HG03108 (cell line): ENCODE measurements around the gene GRIK4.

Experiments used
- ATAC-seq: cut with Tn5 transposase; IDR thresholded peaks from one replicate; pipeline ENCODE4 v1.9.1; 2021; ENCODE audit warnings: moderate library complexity; ENCODE audit not compliant: unreplicated experiment

GRIK4 gene

GRCh38 chr11:120659076-120659475 lies 147.5 kb downstream of the GRIK4 start:
- ATAC-seq, result no peak

GRCh38 chr11:120660024-120660565 lies 148.5 kb downstream of the GRIK4 start:
- ATAC-seq, result no peak

DNA sequence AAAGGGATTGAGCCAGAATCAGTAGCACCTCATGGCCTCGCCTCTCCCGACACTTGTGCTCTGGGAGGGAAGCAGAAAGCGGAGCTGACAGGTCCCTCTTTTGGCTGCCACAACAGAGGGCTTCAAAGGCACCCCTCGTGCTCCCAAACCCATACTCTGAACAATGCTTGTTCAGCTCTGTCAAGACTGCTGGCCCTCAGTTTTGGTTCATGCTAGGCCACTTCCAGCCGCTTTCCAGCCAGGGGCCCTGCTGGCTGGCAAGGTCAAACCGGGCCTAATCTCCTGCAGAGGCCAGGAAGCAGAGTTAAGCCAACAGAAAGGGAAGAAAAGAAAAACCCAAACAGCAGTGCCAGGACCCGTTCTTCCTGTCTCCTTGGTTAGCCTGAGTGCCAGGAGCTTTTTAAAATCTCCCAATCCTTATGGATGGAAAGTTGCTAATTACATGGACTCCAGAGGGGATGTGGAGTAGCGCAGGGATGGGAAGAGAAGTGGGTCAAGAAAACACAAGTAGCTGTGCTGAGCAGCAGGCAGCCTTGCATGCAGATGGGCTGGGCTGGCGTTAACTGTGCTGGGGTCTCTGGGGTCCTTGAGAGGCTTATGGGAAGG lies 150.6 kb downstream of the GRIK4 start:
- no peak for ATAC-seq

DNA sequence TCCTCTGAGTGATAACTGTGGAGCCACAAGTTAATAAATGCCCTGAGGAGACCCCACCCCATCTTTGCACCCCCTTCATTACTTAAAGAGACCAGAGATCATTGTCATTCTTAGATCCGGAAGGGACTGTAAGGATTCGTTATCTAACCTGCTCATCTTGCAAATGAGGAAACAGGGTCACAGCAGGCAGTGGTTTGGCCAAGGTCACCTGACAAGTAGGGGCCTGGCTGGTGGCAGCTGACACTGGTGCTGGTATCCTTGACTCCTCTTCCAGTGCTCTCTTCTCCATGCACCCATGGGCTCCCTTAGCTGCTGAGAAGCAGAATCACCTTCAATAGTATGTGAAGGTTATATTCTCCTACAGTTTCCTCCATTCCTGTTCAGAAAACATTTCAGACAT lies 151.6 kb downstream of the GRIK4 start:
- ATAC-seq, result no peak

DNA sequence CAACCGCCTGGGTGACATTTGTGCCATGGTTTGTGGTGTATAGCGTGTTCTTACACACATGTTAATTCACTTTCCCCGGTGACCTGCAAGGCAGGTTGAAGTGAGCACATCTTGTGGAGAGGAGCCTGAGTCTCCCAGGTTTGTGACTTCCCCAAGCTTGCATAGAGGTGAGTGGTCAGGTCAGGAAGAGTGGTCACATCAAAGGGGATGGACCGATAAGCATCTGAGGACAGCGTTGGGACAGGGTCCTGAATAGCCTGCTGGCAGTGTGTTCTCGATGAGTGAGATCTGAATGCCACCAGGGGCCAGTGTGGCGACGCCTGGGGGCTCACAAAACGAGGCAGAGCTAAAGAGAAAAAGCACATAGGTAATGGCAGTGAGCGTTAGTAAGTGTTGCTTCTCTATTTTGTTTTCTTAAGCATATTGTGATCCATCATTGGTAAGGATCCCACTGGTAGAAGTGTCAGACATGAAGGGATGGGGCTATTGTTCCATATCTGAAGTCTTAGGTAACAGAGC lies 154.6 kb downstream of the GRIK4 start:
- no peak for ATAC-seq

DNA sequence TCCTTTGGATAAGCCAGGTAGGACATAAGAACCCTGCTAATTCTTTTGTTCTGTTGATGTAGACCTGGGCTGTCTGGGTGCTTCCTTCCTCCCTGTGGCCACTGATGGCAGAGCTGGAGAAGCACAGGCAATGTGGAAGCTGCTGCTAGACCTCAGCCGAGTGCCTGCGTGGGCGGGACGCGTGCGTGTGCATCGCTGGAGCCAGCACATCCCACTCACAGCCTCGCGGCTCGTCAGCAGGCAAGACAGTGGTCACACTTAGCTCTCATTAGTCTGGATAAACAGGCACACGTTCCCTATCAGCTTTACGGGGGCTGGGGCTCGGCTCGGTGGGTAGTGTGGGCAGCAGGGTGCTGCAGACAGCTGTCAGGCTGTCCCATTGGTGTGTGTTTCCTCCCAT lies 155.7 kb downstream of the GRIK4 start:
- no peak for ATAC-seq

DNA sequence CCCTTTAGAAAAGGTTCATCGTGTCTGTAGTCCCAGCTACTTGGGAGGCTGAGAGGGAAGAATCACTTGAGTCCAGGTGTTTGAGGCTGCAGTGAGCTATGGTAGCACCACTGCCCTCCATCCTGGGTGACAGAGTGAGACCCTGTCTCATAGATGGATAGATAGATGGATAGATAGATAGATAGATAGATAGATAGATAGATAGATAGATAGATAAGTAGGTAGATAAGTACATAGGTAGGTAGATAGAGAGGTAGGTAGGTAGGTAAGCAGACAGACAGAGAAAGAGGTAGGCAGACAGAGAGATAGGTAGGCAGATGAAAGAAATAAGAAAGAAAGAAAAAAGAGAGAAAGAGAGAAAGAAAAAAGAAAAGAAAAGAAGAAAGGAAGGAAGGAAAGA lies 156.4 kb downstream of the GRIK4 start:
- no peak for ATAC-seq

GRCh38 chr11:120668537-120668936 lies 157.0 kb downstream of the GRIK4 start:
- ATAC-seq, result no peak

- no peak for ATAC-seq
Measured at GRCh38 chr11:120674542-120674941, 163.0 kb downstream of the GRIK4 start.

DNA sequence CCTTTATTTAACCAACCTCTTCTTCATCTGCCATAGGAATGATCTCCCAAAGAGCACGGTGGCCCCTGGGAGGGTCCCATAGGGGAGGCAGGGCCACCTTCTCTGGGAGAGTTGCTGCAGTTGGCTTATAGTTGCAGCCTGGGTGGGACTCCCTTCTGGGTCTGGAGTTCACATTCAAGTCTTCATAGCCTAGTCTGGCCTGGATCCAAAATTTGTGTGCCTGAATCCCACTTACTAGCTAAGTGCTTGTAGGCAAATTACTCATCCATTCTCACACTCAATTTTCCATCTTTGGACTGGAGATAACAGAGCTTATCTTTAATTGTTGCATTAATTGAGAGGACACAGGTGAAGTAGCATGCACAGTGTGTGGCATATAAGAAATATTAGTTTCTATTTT lies 163.6 kb downstream of the GRIK4 start:
- no peak for ATAC-seq

- no peak for ATAC-seq
Measured at GRCh38 chr11:120676991-120677390, 165.4 kb downstream of the GRIK4 start.

- no peak for ATAC-seq
Measured at GRCh38 chr11:120680322-120680721, 168.8 kb downstream of the GRIK4 start.

GRCh38 chr11:120681434-120682331 lies 170.1 kb downstream of the GRIK4 start:
- ATAC-seq, result no peak

- ATAC-seq, result no peak
Measured at GRCh38 chr11:120682332-120682649, 170.7 kb downstream of the GRIK4 start.

GRCh38 chr11:120682866-120683265 lies 171.3 kb downstream of the GRIK4 start:
- ATAC-seq, result no peak

GRCh38 chr11:120686516-120686915 lies 175.0 kb downstream of the GRIK4 start:
- ATAC-seq, result no peak

GRCh38 chr11:120688163-120688562 lies 176.6 kb downstream of the GRIK4 start:
- no peak for ATAC-seq

DNA sequence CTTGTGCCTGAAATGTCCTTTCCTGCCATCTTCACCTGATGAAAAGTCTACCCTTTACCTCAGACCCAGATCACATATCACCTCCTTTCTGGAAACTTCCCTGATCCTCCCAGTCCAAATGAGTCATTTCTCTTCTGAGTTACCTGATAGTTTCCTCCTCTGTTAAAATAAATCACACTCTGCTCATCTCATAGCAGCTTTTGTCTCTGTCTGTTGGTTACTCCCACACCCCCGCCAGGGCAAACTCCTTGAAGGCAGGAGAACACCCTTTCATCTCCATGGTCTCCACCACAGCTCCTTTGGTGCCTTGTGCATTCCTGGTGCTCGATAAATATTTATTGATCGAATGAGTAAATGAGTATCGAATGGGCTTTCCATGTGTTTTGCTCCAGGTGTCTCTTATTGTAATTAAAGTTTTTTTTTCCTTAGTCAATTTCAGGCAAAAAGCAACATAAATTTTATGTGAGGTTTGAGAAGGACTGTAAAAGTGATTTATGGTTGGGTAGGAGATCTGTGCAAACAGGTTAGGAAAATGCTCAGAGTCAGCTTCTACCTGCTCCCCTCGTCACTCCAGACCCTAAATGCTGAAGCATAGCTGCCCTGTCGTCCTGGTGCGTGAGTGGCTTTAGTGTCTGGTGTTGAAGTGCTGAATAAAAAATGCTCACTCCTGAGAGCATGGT lies 178.2 kb downstream of the GRIK4 start:
- no peak for ATAC-seq

DNA sequence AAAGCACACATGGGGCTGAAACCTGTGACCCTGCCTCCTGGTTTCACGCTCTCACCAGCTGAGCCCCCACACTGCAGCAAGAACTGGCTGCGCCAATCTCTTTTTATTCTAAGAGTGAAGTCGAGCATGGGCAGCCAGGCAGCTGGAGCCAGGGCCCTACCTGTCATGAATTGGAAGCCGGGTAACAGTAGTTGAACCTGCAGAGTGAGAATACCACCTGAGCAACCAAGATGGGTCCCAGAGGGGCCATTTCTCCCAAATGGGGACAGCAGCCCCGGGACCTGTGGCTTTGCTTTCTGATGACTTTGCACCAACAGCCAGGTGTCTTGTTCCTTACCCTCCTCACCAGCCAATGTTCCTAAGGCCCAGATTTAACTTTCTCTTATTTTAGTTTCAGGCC lies 178.9 kb downstream of the GRIK4 start:
- no peak for ATAC-seq

DNA sequence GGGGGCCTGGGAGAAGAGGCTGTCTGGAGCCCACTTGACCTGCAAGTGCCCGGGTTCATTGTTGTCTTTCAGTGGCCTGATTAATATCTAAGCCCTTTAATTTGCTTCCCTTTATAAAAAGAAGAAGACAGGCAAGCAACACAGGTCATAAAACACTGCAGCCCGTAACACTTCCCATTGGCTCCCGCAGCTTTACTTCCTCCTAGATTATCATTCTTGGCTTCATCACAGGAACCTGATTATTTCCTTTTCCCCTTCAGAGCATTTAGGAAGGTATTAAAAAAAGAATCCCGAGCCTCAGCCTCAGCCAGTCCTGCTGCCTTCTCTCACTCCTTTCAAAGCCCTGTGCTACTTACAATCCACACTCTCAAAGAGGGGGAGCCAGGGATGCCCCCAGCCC lies 183.2 kb downstream of the GRIK4 start:
- no peak for ATAC-seq

GRCh38 chr11:120695426-120695825 lies 183.9 kb downstream of the GRIK4 start:
- no peak for ATAC-seq

DNA sequence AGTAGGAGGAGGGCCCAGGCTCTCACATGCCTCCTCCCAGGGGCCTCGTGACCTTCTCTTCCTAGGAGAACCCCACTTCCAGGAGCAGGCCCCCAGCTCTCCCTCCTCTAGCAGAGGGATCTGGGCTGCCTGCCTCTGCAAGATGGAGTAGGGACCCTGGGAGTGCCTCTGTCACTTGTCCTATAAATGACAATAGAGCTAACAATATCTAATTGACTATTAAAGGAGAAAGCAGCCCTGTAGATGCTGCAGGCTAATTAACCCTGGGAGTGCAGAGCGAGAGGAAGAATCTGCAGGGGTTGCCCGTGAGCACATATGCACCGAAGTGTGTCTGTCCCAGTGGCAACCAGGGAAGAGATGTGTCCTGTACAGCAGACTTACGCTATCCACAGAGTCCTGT lies 184.4 kb downstream of the GRIK4 start:
- no peak for ATAC-seq
